ENCODE data around the gene SLC38A3.

DNA sequence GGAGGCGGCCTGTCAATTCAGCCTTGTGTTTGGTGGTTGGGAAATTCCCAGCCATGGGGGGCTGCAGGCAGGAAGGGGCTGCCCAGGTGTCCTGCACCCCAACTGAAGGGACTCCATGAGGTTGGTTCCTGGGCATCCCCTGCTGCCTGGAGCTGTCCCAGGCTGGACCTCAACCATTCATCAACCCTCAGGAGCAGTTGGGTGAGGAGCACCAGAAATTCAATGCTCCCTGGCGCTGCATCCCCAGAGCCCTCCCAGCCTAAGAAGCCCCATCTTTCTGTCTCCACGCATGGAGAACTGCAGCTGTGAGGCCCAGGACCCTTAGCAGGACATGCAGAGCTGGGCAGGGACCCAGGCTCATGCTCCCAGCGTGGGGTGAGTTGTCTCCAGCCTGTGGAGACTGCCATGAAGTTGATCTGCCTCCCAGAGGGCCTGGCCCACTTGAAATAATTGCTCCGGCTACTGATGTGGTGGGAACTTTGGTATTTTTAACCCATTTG, 55.9 kb downstream of the SLC38A3 start:
- TF ChIP-seq, protein P1, sequence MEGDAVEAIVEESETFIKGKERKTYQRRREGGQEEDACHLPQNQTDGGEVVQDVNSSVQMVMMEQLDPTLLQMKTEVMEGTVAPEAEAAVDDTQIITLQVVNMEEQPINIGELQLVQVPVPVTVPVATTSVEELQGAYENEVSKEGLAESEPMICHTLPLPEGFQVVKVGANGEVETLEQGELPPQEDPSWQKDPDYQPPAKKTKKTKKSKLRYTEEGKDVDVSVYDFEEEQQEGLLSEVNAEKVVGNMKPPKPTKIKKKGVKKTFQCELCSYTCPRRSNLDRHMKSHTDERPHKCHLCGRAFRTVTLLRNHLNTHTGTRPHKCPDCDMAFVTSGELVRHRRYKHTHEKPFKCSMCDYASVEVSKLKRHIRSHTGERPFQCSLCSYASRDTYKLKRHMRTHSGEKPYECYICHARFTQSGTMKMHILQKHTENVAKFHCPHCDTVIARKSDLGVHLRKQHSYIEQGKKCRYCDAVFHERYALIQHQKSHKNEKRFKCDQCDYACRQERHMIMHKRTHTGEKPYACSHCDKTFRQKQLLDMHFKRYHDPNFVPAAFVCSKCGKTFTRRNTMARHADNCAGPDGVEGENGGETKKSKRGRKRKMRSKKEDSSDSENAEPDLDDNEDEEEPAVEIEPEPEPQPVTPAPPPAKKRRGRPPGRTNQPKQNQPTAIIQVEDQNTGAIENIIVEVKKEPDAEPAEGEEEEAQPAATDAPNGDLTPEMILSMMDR (IDR thresholded peaks at IDR 0.05), result no peak
- TF ChIP-seq EZH2 (IDR thresholded peaks at IDR 0.05; ENCODE audit: borderline replicate concordance, insufficient read depth, low read depth, low read length, poor library complexity, severe bottlenecking), result no peak

Data from B cell (primary cell).